GM18867 (cell line): Measurements from ENCODE around the gene SEC22A.
A peak's percentile ranks its signal among the peaks of the same experiment; 100 is the strongest.

ENCODE experiments used
- ATAC-seq: cut with Tn5 transposase; IDR thresholded peaks from one replicate; pipeline ENCODE4 v1.9.1; 2021; ENCODE audit warnings: mild to moderate bottlenecking, moderate library complexity; ENCODE audit not compliant: unreplicated experiment

The SEC22A gene

GRCh38 chr3:123201557-123202427, at the start of gene SEC22A:
TSS of gene SEC22A (plus strand) at chr3:123201943. CDS start at chr3:123209218, 7,275 bp downstream.
- ATAC-seq = peak; percentile 98

GRCh38 chr3:123152687-123153086, 49.1 kb upstream of the SEC22A start:
- ATAC-seq = no peak

GRCh38 chr3:123153125-123154019, 48.4 kb upstream of the SEC22A start:
- no peak for ATAC-seq

GRCh38 chr3:123154020-123154985, 47.4 kb upstream of the SEC22A start:
- no peak for ATAC-seq

- no peak for ATAC-seq
Measured at GRCh38 chr3:123155471-123156011, 46.2 kb upstream of the SEC22A start.

GRCh38 chr3:123156276-123156995, 45.3 kb upstream of the SEC22A start:
- no peak for ATAC-seq

- ATAC-seq = no peak
Measured at GRCh38 chr3:123157209-123157597, 44.5 kb upstream of the SEC22A start.

- ATAC-seq = no peak
Measured at GRCh38 chr3:123157598-123158287, 44.0 kb upstream of the SEC22A start.

GRCh38 chr3:123158330-123158729, 43.4 kb upstream of the SEC22A start:
- ATAC-seq = no peak

GRCh38 chr3:123158899-123159390, 42.8 kb upstream of the SEC22A start:
- no peak for ATAC-seq

GRCh38 chr3:123159926-123160635, 41.7 kb upstream of the SEC22A start:
- no peak for ATAC-seq

- no peak for ATAC-seq
Measured at GRCh38 chr3:123161167-123161566, 40.6 kb upstream of the SEC22A start.

- no peak for ATAC-seq
Measured at GRCh38 chr3:123163141-123163540, 38.6 kb upstream of the SEC22A start.

- no peak for ATAC-seq
Measured at GRCh38 chr3:123165163-123165562, 36.6 kb upstream of the SEC22A start.

GRCh38 chr3:123167686-123168085, 34.1 kb upstream of the SEC22A start:
- ATAC-seq = no peak

- ATAC-seq = no peak
Measured at GRCh38 chr3:123168122-123168521, 33.6 kb upstream of the SEC22A start.

- ATAC-seq = no peak
Measured at GRCh38 chr3:123168605-123169004, 33.1 kb upstream of the SEC22A start.

GRCh38 chr3:123169492-123169929, 32.2 kb upstream of the SEC22A start:
- ATAC-seq = no peak
